Transverse colon (tissue), 4 donors: Measurements from ENCODE around the gene EXOSC10. TPM values are rescaled to one million over a fixed set of nuclear protein-coding genes. Genes with fewer than 3 reads are reported as not detected.

Source experiments
- DNase-seq: peaks from one replicate; pipeline ENCODE4 v3.0.0-alpha.2; 2019
- H3K27ac ChIP-seq, 4 donors: fragments of 200-600 bp; sonication (generic); 2 replicates each; pipeline ENCODE4 v1.5.1; 2016 to 2018; ENCODE audit warnings: inconsistent platforms in 4 of 4
- H3K27me3 ChIP-seq: fragments of 200-600 bp; sonication (generic); 2 replicates; pipeline ENCODE4 v1.5.1; 2017; ENCODE audit warnings: inconsistent platforms
- H3K36me3 ChIP-seq, 4 donors: fragments of 200-600 bp; sonication (generic); 2 replicates each; pipeline ENCODE4 v1.5.1; 2017 to 2019; ENCODE audit warnings: inconsistent platforms in 4 of 4
- H3K4me1 ChIP-seq, 4 donors: fragments of 200-600 bp; sonication (generic); 2 replicates each; pipeline ENCODE4 v1.5.1; 2017 to 2020; ENCODE audit warnings: inconsistent platforms in 4 of 4
- H3K4me3 ChIP-seq, 4 donors: fragments of 200-600 bp; sonication (generic); 1 replicate in 1 of 4; 2 replicates in 3 of 4; pipeline versions ENCODE4 v1.5.1 to v1.6.1; 2017 to 2019; ENCODE audit warnings: inconsistent platforms in 4 of 4
- H3K9me3 ChIP-seq, 2 donors: fragments of 200-600 bp; sonication (generic); 2 replicates each; pipeline ENCODE4 v1.5.1; 2017 to 2019; ENCODE audit warnings: inconsistent platforms in 2 of 2
- CTCF ChIP-seq, 5 experiments: fragments of 200-600 bp in 3 of 5; fragments of 450-650 bp in 2 of 5; sonication (generic) in 3 of 5; IDR thresholded peaks; 1 replicate in 2 of 5; 2 replicates in 3 of 5; pipeline ENCODE4 v1.5.1; 2016 to 2017; ENCODE audit warnings: antibody characterized with exemption in 5 of 5, inconsistent platforms in 3 of 5, mild to moderate bottlenecking in 2 of 5, moderate library complexity in 1 of 5
- EP300 ChIP-seq: sonication (generic); formaldehyde crosslinking; IDR thresholded peaks from one replicate; pipeline ENCODE4 v1.6.1; 2017; ENCODE audit warnings: antibody characterized with exemption, low read depth
- POLR2A ChIP-seq: fragments of 450-650 bp; IDR thresholded peaks from one replicate; pipeline ENCODE4 v1.6.1; 2016; ENCODE audit warnings: antibody characterized with exemption, mild to moderate bottlenecking, moderate library complexity
- POLR2AphosphoS5 ChIP-seq, 3 donors: sonication (generic); formaldehyde crosslinking; IDR thresholded peaks; one replicate each; pipeline ENCODE4 v1.6.1; 2016; ENCODE audit warnings: antibody characterized with exemption in 3 of 3
- WGBS, 2 donors: methylation state at CpG; one replicate each; pipeline ENCODE4 v1.1.5; 2018; ENCODE audit warnings: low coverage in 1 of 2; 5-methylcytosine and 5-hydroxymethylcytosine counted together
- in situ Hi-C, 4 donors: fragments of 200-750 bp; cut with MboI; loops; one replicate each; pipeline versions ENCODE4 v1.15.0 to v1.15.1; 2017; ENCODE audit warnings: low sequenced_read_pairs in 3 of 4, low pct_ligation_motif_present in 1 of 4, low pct_unique_long_range_greater_than_20kb in 1 of 4
- intact Hi-C: fragments of 100-400 bp; cut with DNase I; formaldehyde crosslinking; loops from one replicate; pipeline ENCODE4 v1.15.1; 2023; ENCODE audit warnings: low total_unique reads
- total RNA-seq, 4 donors: library from RNA; depleted of rRNA; stranded (reverse); fragments of >200 nt; gene quantifications; one replicate each; pipeline ENCODE4 v1.1.0, GENCODE V29; 2016

The EXOSC10 gene
- total RNA-seq, 4 donors from 2014 or later: 43.8 to 113 (median 68.7) TPM

- Histone ChIP-seq H3K36me3 (peaks cover 0 to 70% (median 30%) of the 10 kb centered on the region in 4 donors), H3K27ac (no peak overlapping the region), H3K4me1 (peaks cover 7 to 14% (median 10%) of the 10 kb centered on the region in 4 donors), H3K4me3 (no peak overlapping the region), H3K9me3 (no peaks in the 10 kb centered on the region), H3K27me3 (no peaks in the 10 kb centered on the region)
- no peak for TF ChIP-seq CTCF (IDR thresholded peaks at IDR 0.05)
- no peak for TF ChIP-seq EP300
- TF ChIP-seq POLR2A: no peak
- no peak for TF ChIP-seq POLR2AphosphoS5 (IDR thresholded peaks at IDR 0.05)
- WGBS, 2 donors: 50 to 68% methylated on average over 1 to 3 of the region's 3 CpGs
- DNase-seq: no peak
- in situ Hi-C loops: no loop called here
- intact Hi-C loops: no loop called here
Observed at GRCh38 chr1:11131816-11132215, 32.1 kb upstream of the EXOSC10 start.

DNA sequence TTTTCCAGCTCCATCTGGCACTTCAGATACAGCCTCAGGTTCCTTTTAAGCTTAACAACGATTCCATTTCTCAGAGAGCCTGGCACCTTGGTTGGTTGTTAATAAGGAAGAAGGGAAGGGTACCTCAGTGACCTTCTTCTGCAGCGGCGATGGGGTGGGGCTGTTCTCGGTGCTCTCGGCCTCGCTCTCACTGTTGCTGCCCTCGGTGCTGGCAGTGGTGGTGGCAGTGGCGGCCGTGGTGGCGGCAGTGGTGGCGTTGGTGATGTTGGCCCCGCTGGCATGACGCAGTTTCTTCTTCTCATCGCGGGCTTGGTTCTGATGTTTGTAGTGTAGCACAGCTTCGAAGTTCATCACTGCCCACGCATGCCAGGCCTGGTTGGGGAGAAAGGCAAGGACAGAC, 30.7 kb upstream of the EXOSC10 start:
- in situ Hi-C loops: no loop called here
- 95% methylated on average over 17 of the region's 17 CpGs; no CpG with 5 or more reads in 1 of the 2 donors for WGBS, 2 donors

GRCh38 chr1:11129649-11130390, 30.2 kb upstream of the EXOSC10 start:
- no peak for DNase-seq
- Histone ChIP-seq H3K27ac (no peak overlapping the region), H3K4me3 (no peak overlapping the region), H3K27me3 (no peaks in the 10 kb centered on the region), H3K4me1 (peaks cover 6 to 7% (median 7%) of the 10 kb centered on the region in 4 donors), H3K36me3 (peaks cover 0 to 67% (median 34%) of the 10 kb centered on the region in 4 donors), H3K9me3 (no peaks in the 10 kb centered on the region)
- in situ Hi-C loops: no loop called here
- intact Hi-C loops: no loop called here
- TF ChIP-seq POLR2AphosphoS5 (IDR thresholded peaks at IDR 0.05) (no peak), EP300 (no peak), POLR2A (no peak), CTCF (IDR thresholded peaks at IDR 0.05) (no peak)
- 94 to 95% methylated on average over 4 to 15 of the region's 15 CpGs for WGBS, 2 donors

More for the DNA sequence above, 30.7 kb upstream of the EXOSC10 start:
- Histone ChIP-seq H3K9me3 (no peaks in the 10 kb centered on the region), H3K4me1 (peaks cover 7 to 13% (median 10%) of the 10 kb centered on the region in 4 donors), H3K4me3 (no peak overlapping the region), H3K36me3 (peaks cover 0 to 67% (median 31%) of the 10 kb centered on the region in 4 donors), H3K27me3 (no peaks in the 10 kb centered on the region), H3K27ac (no peak overlapping the region)
- TF ChIP-seq CTCF (IDR thresholded peaks at IDR 0.05): no peak
- TF ChIP-seq POLR2AphosphoS5 (IDR thresholded peaks at IDR 0.05): no peak
- TF ChIP-seq POLR2A: no peak
- no peak for TF ChIP-seq EP300
- intact Hi-C loops: no loop called here
- DNase-seq: no peak

- Histone ChIP-seq H3K4me3 (no peak overlapping the region), H3K9me3 (no peaks in the 10 kb centered on the region), H3K36me3 (peaks cover 0 to 78% (median 34%) of the 10 kb centered on the region in 4 donors), H3K27me3 (no peaks in the 10 kb centered on the region), H3K27ac (no peak overlapping the region), H3K4me1 (no peaks in the 10 kb centered on the region)
- 82 to 88% methylated on average over 4 to 5 of the region's 5 CpGs for WGBS, 2 donors
- intact Hi-C loops: no loop called here
- no peak for DNase-seq
- in situ Hi-C loops: no loop called here
- no peak for TF ChIP-seq EP300
- TF ChIP-seq POLR2A: no peak
- TF ChIP-seq POLR2AphosphoS5 (IDR thresholded peaks at IDR 0.05): no peak
- no peak for TF ChIP-seq CTCF (IDR thresholded peaks at IDR 0.05)
Observed at GRCh38 chr1:11126569-11126968, 26.9 kb upstream of the EXOSC10 start.
